GM12891 (cell line): ENCODE results near the gene VPS16.

Experiments
- DNase-seq: peaks from one replicate; pipeline ENCODE4 v3.0.0; 2011; ENCODE audit warnings: low spot score; ENCODE audit not compliant: insufficient read length
- FAIRE-seq: peaks from 2 replicates; lab custom pipeline; 2011; peaks lifted over from hg19 to GRCh38; lab: Jason Lieb, UNC
- PAX5 ChIP-seq: IDR thresholded peaks from 2 replicates; pipeline ENCODE4 v1.6.1; 2011; ENCODE audit warnings: low read length, moderate library complexity, mild to moderate bottlenecking; ENCODE audit not compliant: insufficient read depth, severe bottlenecking
- POLR2A ChIP-seq: IDR thresholded peaks from 2 replicates; pipeline ENCODE4 v1.6.1; 2011; ENCODE audit warnings: low read depth, low read length, control low read depth
- POLR2AphosphoS5 ChIP-seq: IDR thresholded peaks from 2 replicates; pipeline ENCODE4 v1.6.1; 2011; ENCODE audit warnings: low read depth, low read length, control low read depth
- POU2F2 ChIP-seq: IDR thresholded peaks from 2 replicates; pipeline ENCODE4 v1.6.1; 2011; ENCODE audit warnings: low read depth, mild to moderate bottlenecking, control low read depth, low read length, moderate library complexity
- SPI1 ChIP-seq: IDR thresholded peaks from 2 replicates; pipeline ENCODE4 v1.6.1; 2011; ENCODE audit warnings: low read depth, low read length, control low read depth
- TAF1 ChIP-seq: IDR thresholded peaks from 2 replicates; pipeline ENCODE4 v1.6.1; 2011; ENCODE audit warnings: low read depth, low read length, control low read depth

Gene VPS16

GRCh38 chr20:2816583-2817340 lies 23.8 kb upstream of the VPS16 start:
- no peak for DNase-seq

GRCh38 chr20:2817341-2817726 lies 23.2 kb upstream of the VPS16 start:
- no peak for TF ChIP-seq POU2F2
- TF ChIP-seq TAF1, result no peak
- no peak for TF ChIP-seq POLR2AphosphoS5
- TF ChIP-seq POLR2A, result no peak
- no peak for DNase-seq
- no peak for FAIRE-seq

More at GRCh38 chr20:2816583-2817340, 23.8 kb upstream of the VPS16 start:
- FAIRE-seq, result peak; percentile 52
- TF ChIP-seq POLR2AphosphoS5, result no peak
- TF ChIP-seq PAX5, result no peak
- TF ChIP-seq POU2F2, result no peak
- TF ChIP-seq SPI1, result no peak
- TF ChIP-seq POLR2A, result no peak
- TF ChIP-seq TAF1, result no peak

GRCh38 chr20:2817891-2818595 lies 22.5 kb upstream of the VPS16 start:
- no peak for DNase-seq
- TF ChIP-seq POLR2A, result no peak
- no peak for TF ChIP-seq TAF1
- no peak for TF ChIP-seq SPI1
- FAIRE-seq, result no peak

- no peak for DNase-seq
- no peak for FAIRE-seq
- TF ChIP-seq SPI1, result no peak
- TF ChIP-seq POU2F2, result no peak
- TF ChIP-seq POLR2A, result no peak
- no peak for TF ChIP-seq PAX5
Measured at GRCh38 chr20:2820084-2820895, 20.3 kb upstream of the VPS16 start.

GRCh38 chr20:2820896-2821869 lies 19.4 kb upstream of the VPS16 start:
- FAIRE-seq (no peak), DNase-seq (no peak)
- TF ChIP-seq PAX5 (no peak), POLR2A (no peak), TAF1 (no peak), POLR2AphosphoS5 (no peak), POU2F2 (no peak), SPI1 (no peak)

- DNase-seq, result no peak
- no peak for TF ChIP-seq POLR2AphosphoS5
- TF ChIP-seq POU2F2, result no peak
- no peak for TF ChIP-seq PAX5
- no peak for TF ChIP-seq TAF1
- TF ChIP-seq SPI1, result no peak
- no peak for TF ChIP-seq POLR2A
- FAIRE-seq, result no peak
Measured at GRCh38 chr20:2822073-2822472, 18.5 kb upstream of the VPS16 start.

- DNase-seq (no peak), FAIRE-seq (no peak)
- TF ChIP-seq POLR2A (no peak), PAX5 (no peak), POU2F2 (no peak), SPI1 (no peak), TAF1 (no peak), POLR2AphosphoS5 (no peak)
Measured at GRCh38 chr20:2825761-2826160, 14.8 kb upstream of the VPS16 start.

GRCh38 chr20:2826655-2827054 lies 13.9 kb upstream of the VPS16 start:
- no peak for FAIRE-seq
- no peak for TF ChIP-seq PAX5
- TF ChIP-seq POLR2A, result no peak
- TF ChIP-seq POLR2AphosphoS5, result no peak
- no peak for TF ChIP-seq SPI1
- TF ChIP-seq TAF1, result no peak
- TF ChIP-seq POU2F2, result no peak
- no peak for DNase-seq
